Testis (tissue), 3 donors: Measurements from ENCODE around the gene EPC1. TPM values are rescaled to one million over a fixed set of nuclear protein-coding genes. Genes with fewer than 3 reads are reported as not detected.

Source experiments
- DNase-seq: peaks from one replicate; pipeline ENCODE4 v3.0.0-alpha.2; 2019
- H3K27ac ChIP-seq, 2 donors: fragments of 200-600 bp; sonication (generic); one replicate each; pipeline ENCODE4 v1.5.1; 2019
- H3K27me3 ChIP-seq: fragments of 200-600 bp; sonication (generic); one replicate; pipeline ENCODE4 v1.5.1; 2019
- H3K36me3 ChIP-seq: fragments of 200-600 bp; sonication (generic); one replicate; pipeline ENCODE4 v1.5.1; 2017; ENCODE audit warnings: low read depth; ENCODE audit errors: missing control alignments
- H3K4me1 ChIP-seq: fragments of 200-600 bp; sonication (generic); one replicate; pipeline ENCODE4 v1.5.1; 2019
- H3K4me3 ChIP-seq, 2 donors: fragments of 200-600 bp; sonication (generic); one replicate each; pipeline ENCODE4 v1.5.1; 2017 to 2019
- H3K9me3 ChIP-seq: fragments of 200-600 bp; sonication (generic); one replicate; pipeline ENCODE4 v1.5.1; 2017
- POLR2A ChIP-seq: fragments of 450-650 bp; IDR thresholded peaks from one replicate; pipeline ENCODE4 v1.6.1; 2017; ENCODE audit warnings: antibody characterized with exemption, mild to moderate bottlenecking, moderate library complexity
- WGBS, 2 donors: methylation state at CpG; one replicate each; pipeline ENCODE4 v1.1.5; 2018; 5-methylcytosine and 5-hydroxymethylcytosine counted together
- intact Hi-C: fragments of 100-400 bp; cut with DNase I; formaldehyde crosslinking; loops from one replicate; pipeline ENCODE4 v1.15.1; 2023; ENCODE audit warnings: low total_unique reads
- polyA plus RNA-seq: library from polyadenylated mRNA; stranded (reverse); fragments of 350-450 nt; fragmentation: Illumina TruSeq; extraction: RNeasy Lipid Tissue Mini Kit (QIAGEN cat#74804); gene quantifications from one replicate; pipeline ENCODE4 v1.2.3, GENCODE V29; 2014; ENCODE audit warnings: low read depth, low replicate concordance; ENCODE audit not compliant: insufficient read depth
- total RNA-seq, 2 donors: library from RNA; depleted of rRNA; stranded (reverse); fragments of >200 nt; gene quantifications; one replicate each; pipeline ENCODE4 v1.2.3, GENCODE V29; 2016
- TF ChIP-seq, protein P1 (sequence below), 3 experiments: fragments of 450-650 bp in 2 of 3; fragments of 200-600 bp in 1 of 3; sonication (generic) in 1 of 3; IDR thresholded peaks; one replicate each; pipeline ENCODE4 v1.5.1; 2016 to 2019; ENCODE audit warnings: antibody characterized with exemption in 3 of 3, mild to moderate bottlenecking in 2 of 3, moderate library complexity in 1 of 3

Gene EPC1
- total and polyA plus RNA-seq, 3 donors from 2014 or later = 34.8 to 65.8 (median 65.4) TPM

DNA sequence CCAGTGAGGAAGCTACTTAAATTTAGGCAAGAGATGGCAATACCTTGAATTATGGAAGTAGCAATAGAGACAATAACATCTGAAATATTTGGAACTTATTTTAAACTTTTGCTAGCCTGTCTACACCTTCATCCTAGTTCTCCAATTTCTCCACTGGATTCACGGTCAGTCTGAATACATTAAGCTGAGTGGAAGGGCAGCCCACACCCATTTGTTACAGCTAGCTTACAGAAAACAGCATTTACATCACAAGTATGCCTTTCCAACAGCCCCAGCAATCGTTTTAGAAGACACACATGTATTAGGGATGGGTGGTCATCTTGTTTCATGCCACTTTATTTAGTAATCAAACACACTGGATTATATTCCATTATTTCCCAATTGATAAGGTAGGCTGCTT lies 16.7 kb downstream of the EPC1 start:
- TF ChIP-seq POLR2A = no peak
- TF ChIP-seq, protein P1, sequence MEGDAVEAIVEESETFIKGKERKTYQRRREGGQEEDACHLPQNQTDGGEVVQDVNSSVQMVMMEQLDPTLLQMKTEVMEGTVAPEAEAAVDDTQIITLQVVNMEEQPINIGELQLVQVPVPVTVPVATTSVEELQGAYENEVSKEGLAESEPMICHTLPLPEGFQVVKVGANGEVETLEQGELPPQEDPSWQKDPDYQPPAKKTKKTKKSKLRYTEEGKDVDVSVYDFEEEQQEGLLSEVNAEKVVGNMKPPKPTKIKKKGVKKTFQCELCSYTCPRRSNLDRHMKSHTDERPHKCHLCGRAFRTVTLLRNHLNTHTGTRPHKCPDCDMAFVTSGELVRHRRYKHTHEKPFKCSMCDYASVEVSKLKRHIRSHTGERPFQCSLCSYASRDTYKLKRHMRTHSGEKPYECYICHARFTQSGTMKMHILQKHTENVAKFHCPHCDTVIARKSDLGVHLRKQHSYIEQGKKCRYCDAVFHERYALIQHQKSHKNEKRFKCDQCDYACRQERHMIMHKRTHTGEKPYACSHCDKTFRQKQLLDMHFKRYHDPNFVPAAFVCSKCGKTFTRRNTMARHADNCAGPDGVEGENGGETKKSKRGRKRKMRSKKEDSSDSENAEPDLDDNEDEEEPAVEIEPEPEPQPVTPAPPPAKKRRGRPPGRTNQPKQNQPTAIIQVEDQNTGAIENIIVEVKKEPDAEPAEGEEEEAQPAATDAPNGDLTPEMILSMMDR (IDR thresholded peaks at IDR 0.05) = no peak
- WGBS, 2 donors = 52 to 58% methylated on average over 2 of the region's 2 CpGs
- Histone ChIP-seq H3K36me3 (no peaks in the 10 kb centered on the region), H3K4me3 (no peak overlapping the region), H3K9me3 (no peaks in the 10 kb centered on the region), H3K27me3 (no peaks in the 10 kb centered on the region), H3K27ac (no peak overlapping the region), H3K4me1 (peaks cover 44% of the 10 kb centered on the region)
- no peak for DNase-seq
- intact Hi-C loops = no loop called here

GRCh38 chr10:32329061-32329460 lies 17.9 kb downstream of the EPC1 start:
- Histone ChIP-seq H3K4me1 (peaks cover 41% of the 10 kb centered on the region), H3K36me3 (no peaks in the 10 kb centered on the region)

GRCh38 chr10:32328499-32328898 lies 18.5 kb downstream of the EPC1 start:
- Histone ChIP-seq H3K4me3 (no peak overlapping the region), H3K9me3 (no peaks in the 10 kb centered on the region), H3K27ac (no peak overlapping the region), H3K4me1 (peaks cover 35% of the 10 kb centered on the region), H3K36me3 (no peaks in the 10 kb centered on the region), H3K27me3 (no peaks in the 10 kb centered on the region)
- intact Hi-C loops = no loop called here
- WGBS, 2 donors = 58 to 65% methylated on average over 2 to 3 of the region's 3 CpGs
- TF ChIP-seq POLR2A = no peak
- TF ChIP-seq, protein P1 (IDR thresholded peaks at IDR 0.05) = no peak
- DNase-seq = no peak

More at GRCh38 chr10:32329061-32329460, 17.9 kb downstream of the EPC1 start:
- 50 to 65% methylated on average over 1 of the region's 1 CpG for WGBS, 2 donors
- Histone ChIP-seq H3K4me3 (no peak overlapping the region), H3K9me3 (no peaks in the 10 kb centered on the region), H3K27ac (no peak overlapping the region), H3K27me3 (no peaks in the 10 kb centered on the region)
- TF ChIP-seq POLR2A = no peak
- TF ChIP-seq, protein P1 (IDR thresholded peaks at IDR 0.05) = no peak
- no peak for DNase-seq
- intact Hi-C loops = no loop called here

DNA sequence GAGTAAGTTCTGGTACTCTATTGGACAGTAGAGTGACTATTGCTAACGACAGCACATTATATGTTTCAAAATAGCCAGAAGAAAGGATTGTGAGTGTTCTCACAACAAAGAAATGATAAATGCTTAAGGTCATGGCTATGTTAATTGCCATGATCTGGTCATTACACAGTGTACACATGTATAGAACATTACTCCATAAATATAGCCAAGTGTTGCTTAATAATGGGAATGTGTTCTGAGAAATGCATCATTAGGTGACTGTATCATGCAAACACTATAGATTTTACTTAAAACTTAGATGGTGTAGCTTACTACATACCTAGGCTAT lies 19.6 kb downstream of the EPC1 start:
- H3K4me1 ChIP-seq = peaks cover 29% of the 10 kb centered on the region
- DNase-seq = no peak
- H3K36me3 ChIP-seq = no peaks in the 10 kb centered on the region
- no peak overlapping the region for H3K4me3 ChIP-seq
- no peaks in the 10 kb centered on the region for H3K27me3 ChIP-seq
- no peaks in the 10 kb centered on the region for H3K9me3 ChIP-seq
- no peak overlapping the region for H3K27ac ChIP-seq
- TF ChIP-seq, protein P1 (IDR thresholded peaks at IDR 0.05) = no peak
- no peak for TF ChIP-seq POLR2A
- intact Hi-C loops = no loop called here
- 45 to 61% methylated on average over 1 of the region's 1 CpG for WGBS, 2 donors

GRCh38 chr10:32326680-32327363 lies 20.1 kb downstream of the EPC1 start:
- no peak for DNase-seq
- WGBS, 2 donors = 72 to 81% methylated on average over 4 of the region's 4 CpGs
- H3K4me1 ChIP-seq = peaks cover 26% of the 10 kb centered on the region

More at GRCh38 chr10:32326680-32327363, 20.1 kb downstream of the EPC1 start:
- Histone ChIP-seq H3K9me3 (no peaks in the 10 kb centered on the region), H3K27ac (no peak overlapping the region), H3K4me3 (no peak overlapping the region), H3K36me3 (no peaks in the 10 kb centered on the region), H3K27me3 (no peaks in the 10 kb centered on the region)
- TF ChIP-seq, protein P1 (IDR thresholded peaks at IDR 0.05) = no peak
- no peak for TF ChIP-seq POLR2A
- intact Hi-C loops = no loop called here
